ENCODE data around the gene TMEM271. TPM values are rescaled to one million over a fixed set of nuclear protein-coding genes. Genes with fewer than 3 reads are reported as not detected.

TMEM271 gene
- total RNA-seq, result not detected in 2 replicates

GRCh38 chr4:576245-576821 is at the start of gene TMEM271:
Gene TMEM271, minus strand, starts transcription at chr4:576295. Its CDS starts 233 bp downstream, at chr4:576062.

GRCh38 chr4:624705-625590 is 48.9 kb upstream of the TMEM271 start, which contains the start of gene PDE6B:
Gene PDE6B, plus strand, starts transcription at chr4:625573. Its CDS starts 54 bp downstream, at chr4:625627.

Other genes starting within 250 kb of the TMEM271 start
- 10.2 and 12.0 TPM in 2 replicates for gene ZNF141, start 238.5 kb downstream of the TMEM271 start, total RNA-seq
- gene ZNF721, start 77.1 kb downstream of the TMEM271 start, total RNA-seq, result 13.6 and 22.6 TPM in 2 replicates
- 44.3 and 58.4 TPM in 2 replicates for gene PIGG, start 77.1 kb downstream of the TMEM271 start, total RNA-seq
- 0.49 TPM in 1 of 2 replicates, not detected in the other for gene PDE6B, start 49.3 kb upstream of the TMEM271 start, total RNA-seq
- 31.9 and 47.2 TPM in 2 replicates for gene ATP5ME, start 98.0 kb upstream of the TMEM271 start, total RNA-seq
- gene MYL5, start 98.2 kb upstream of the TMEM271 start, total RNA-seq, result 19.8 and 21.3 TPM in 2 replicates
- 4.4 and 8.5 TPM in 2 replicates for gene SLC49A3, start 112.9 kb upstream of the TMEM271 start, total RNA-seq
- 41.0 and 44.3 TPM in 2 replicates for gene PCGF3, start 129.5 kb upstream of the TMEM271 start, total RNA-seq
- gene CPLX1, start 249.8 kb upstream of the TMEM271 start, total RNA-seq, result not detected in 2 replicates